SU-DHL-6 (cell line): Measurements from ENCODE around the gene ITPR2.

Experiments used
- H2AFZ ChIP-seq: fragments of 200-600 bp; sonication (generic); 2 replicates; pipeline ENCODE4 v1.6.1; 2014; ENCODE audit warnings: low read depth, mild to moderate bottlenecking, moderate library complexity, mixed read lengths, antibody characterized with exemption, low read length; ENCODE audit not compliant: severe bottlenecking
- H3F3A ChIP-seq: fragments of 200-600 bp; shearing (Covaris generic); 2 replicates; pipeline ENCODE4 v1.6.0; 2016; ENCODE audit warnings: antibody characterized with exemption, mild to moderate bottlenecking; ENCODE audit not compliant: insufficient read depth
- H3K27ac ChIP-seq: fragments of 200-600 bp; sonication (generic); 2 replicates; pipeline ENCODE4 v1.5.1; 2016; ENCODE audit warnings: low read depth, mild to moderate bottlenecking, low read length, moderate library complexity, mixed read lengths
- H3K27me3 ChIP-seq: fragments of 200-600 bp; sonication (generic), shearing (Covaris generic); 2 replicates; pipeline ENCODE4 v1.6.0; 2014; ENCODE audit warnings: mild to moderate bottlenecking, low read length
- H3K36me3 ChIP-seq: fragments of 200-600 bp; sonication (generic); 2 replicates; pipeline ENCODE4 v1.6.1; 2014; ENCODE audit warnings: mild to moderate bottlenecking, low read length, mixed read lengths
- H3K4me2 ChIP-seq: fragments of 300-600, 200-600 bp; shearing (Covaris generic), sonication (generic); 2 replicates; pipeline ENCODE4 v1.6.0; 2014; ENCODE audit warnings: low read length, low read depth, mild to moderate bottlenecking; ENCODE audit not compliant: poor library complexity, severe bottlenecking
- H3K4me3 ChIP-seq: fragments of 200-600 bp; sonication (generic); 2 replicates; pipeline ENCODE4 v1.5.1; 2014; ENCODE audit warnings: antibody characterized with exemption, low read length, mild to moderate bottlenecking, mixed read lengths; ENCODE audit not compliant: insufficient read depth, poor library complexity, severe bottlenecking
- H3K79me2 ChIP-seq: fragments of 200-600 bp; sonication (generic); 2 replicates; pipeline ENCODE4 v1.6.1; 2014; ENCODE audit warnings: mild to moderate bottlenecking, low read length, moderate library complexity; ENCODE audit not compliant: insufficient read depth
- H3K9ac ChIP-seq: fragments of 200-600 bp; sonication (generic); 2 replicates; pipeline ENCODE4 v1.7.0; 2014; ENCODE audit warnings: mild to moderate bottlenecking, low read length
- H3K9me2 ChIP-seq: fragments of 200-600 bp; sonication (generic); replicated peaks from 2 replicates; pipeline ENCODE4 v1.6.1; 2014; ENCODE audit warnings: low read length; ENCODE audit not compliant: insufficient read depth
- H3K9me3 ChIP-seq: fragments of 200-600 bp; sonication (generic); 2 replicates; pipeline ENCODE4 v1.6.1; 2014; ENCODE audit warnings: low read length, mixed read lengths; ENCODE audit not compliant: insufficient read depth
- H4K20me1 ChIP-seq: fragments of 200-600 bp; sonication (generic); 2 replicates; pipeline ENCODE4 v1.6.1; 2014; ENCODE audit warnings: low read depth, mild to moderate bottlenecking, antibody characterized with exemption, low read length, moderate library complexity, mixed read lengths
- EZH2phosphoT487 ChIP-seq: fragments of 200-600 bp; sonication (generic), shearing (Covaris generic); conservative IDR thresholded peaks from 2 replicates; pipeline ENCODE4 v1.6.1; 2018; ENCODE audit warnings: mild to moderate bottlenecking, antibody characterized with exemption, low read length, moderate library complexity, mixed read lengths
- TF ChIP-seq, protein P1 (sequence below): fragments of 200-600 bp; sonication (generic); IDR thresholded peaks from one replicate; pipeline ENCODE4 v1.5.1; 2017; ENCODE audit warnings: antibody characterized with exemption, mild to moderate bottlenecking, low read length, moderate library complexity; ENCODE audit not compliant: insufficient read depth, poor library complexity, severe bottlenecking

The ITPR2 gene

DNA sequence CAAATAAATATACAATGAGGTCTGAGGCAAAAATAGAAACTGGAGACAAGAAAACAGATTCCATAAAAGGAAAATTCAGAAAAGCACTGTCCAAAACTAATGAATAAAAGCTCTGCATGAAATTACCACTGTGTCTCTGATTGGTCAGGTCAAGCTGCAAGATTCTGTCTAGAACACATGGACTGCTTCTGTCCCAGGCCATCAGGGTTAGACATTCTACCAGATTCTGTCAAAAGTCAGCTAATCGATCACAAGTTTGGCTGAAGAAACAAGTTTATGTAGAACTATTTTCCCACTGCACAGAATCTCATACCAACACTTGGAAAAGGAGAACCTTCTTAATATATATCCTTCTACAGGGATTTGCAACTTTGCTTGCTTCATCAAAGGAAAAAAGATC lies 223.0 kb downstream of the ITPR2 start:
- Histone ChIP-seq H3K36me3 (no peaks in the 10 kb centered on the region), H3K27ac (no peak overlapping the region), H3K79me2 (no peaks in the 10 kb centered on the region), H4K20me1 (no peaks in the 10 kb centered on the region), H3F3A (no peaks in the 10 kb centered on the region), H2AFZ (no peak overlapping the region), H3K27me3 (no peaks in the 10 kb centered on the region), H3K9me3 (no peaks in the 10 kb centered on the region), H3K4me2 (no peak overlapping the region), H3K9me2 (no peaks in the 10 kb centered on the region), H3K9ac (no peak overlapping the region), H3K4me3 (no peak overlapping the region)
- TF ChIP-seq, protein P1, sequence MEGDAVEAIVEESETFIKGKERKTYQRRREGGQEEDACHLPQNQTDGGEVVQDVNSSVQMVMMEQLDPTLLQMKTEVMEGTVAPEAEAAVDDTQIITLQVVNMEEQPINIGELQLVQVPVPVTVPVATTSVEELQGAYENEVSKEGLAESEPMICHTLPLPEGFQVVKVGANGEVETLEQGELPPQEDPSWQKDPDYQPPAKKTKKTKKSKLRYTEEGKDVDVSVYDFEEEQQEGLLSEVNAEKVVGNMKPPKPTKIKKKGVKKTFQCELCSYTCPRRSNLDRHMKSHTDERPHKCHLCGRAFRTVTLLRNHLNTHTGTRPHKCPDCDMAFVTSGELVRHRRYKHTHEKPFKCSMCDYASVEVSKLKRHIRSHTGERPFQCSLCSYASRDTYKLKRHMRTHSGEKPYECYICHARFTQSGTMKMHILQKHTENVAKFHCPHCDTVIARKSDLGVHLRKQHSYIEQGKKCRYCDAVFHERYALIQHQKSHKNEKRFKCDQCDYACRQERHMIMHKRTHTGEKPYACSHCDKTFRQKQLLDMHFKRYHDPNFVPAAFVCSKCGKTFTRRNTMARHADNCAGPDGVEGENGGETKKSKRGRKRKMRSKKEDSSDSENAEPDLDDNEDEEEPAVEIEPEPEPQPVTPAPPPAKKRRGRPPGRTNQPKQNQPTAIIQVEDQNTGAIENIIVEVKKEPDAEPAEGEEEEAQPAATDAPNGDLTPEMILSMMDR: no peak
- TF ChIP-seq EZH2phosphoT487: no peak

DNA sequence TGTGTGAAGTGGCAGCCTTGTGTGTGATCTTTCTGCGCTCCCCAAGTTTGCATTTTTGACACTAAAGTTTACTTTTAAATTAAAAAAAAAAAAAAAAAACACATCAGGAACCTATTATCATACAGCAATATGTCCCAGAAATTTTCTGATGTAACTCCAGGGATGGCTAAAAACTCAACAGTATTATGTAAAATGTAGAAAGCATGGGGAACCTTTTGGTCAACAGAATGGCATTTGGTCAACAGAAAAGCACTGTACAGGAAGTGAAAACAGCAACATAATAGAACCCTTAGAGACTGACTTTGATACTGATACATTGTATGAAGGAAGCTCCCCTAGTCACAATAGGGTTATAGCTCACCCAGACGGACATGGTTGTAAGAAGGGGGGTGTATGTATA lies 224.3 kb downstream of the ITPR2 start:
- no peak overlapping the region for H2AFZ ChIP-seq
- no peaks in the 10 kb centered on the region for H3K9me3 ChIP-seq
- H3K36me3 ChIP-seq: no peaks in the 10 kb centered on the region
- H3F3A ChIP-seq: no peaks in the 10 kb centered on the region
- H3K4me3 ChIP-seq: no peak overlapping the region
- no peaks in the 10 kb centered on the region for H3K9me2 ChIP-seq
- no peak overlapping the region for H3K27ac ChIP-seq
- no peaks in the 10 kb centered on the region for H4K20me1 ChIP-seq
- no peaks in the 10 kb centered on the region for H3K27me3 ChIP-seq
- H3K79me2 ChIP-seq: no peaks in the 10 kb centered on the region
- no peak for TF ChIP-seq EZH2phosphoT487
- TF ChIP-seq, protein P1: no peak
- H3K4me2 ChIP-seq: no peak overlapping the region
- no peak overlapping the region for H3K9ac ChIP-seq

DNA sequence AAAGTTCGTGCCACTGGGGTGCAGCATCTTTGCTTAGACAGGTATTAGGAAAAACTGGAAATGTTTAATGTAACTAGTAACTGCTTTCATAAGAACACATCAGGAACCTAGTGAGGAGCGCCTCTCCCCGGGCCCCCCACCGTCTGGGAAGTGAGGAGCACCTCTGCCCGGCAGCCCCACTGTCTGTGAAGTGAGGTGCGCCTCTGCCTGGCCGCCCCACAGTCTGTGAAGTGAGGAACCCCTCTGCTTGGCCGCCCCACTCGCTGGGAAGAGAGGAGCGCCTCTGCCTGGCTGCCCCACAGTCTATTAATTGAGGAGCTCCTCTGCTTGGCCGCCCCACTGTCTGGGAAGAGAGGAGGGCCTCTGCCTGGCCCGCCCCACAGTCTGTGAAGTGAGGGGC lies 224.7 kb downstream of the ITPR2 start:
- Histone ChIP-seq H2AFZ (no peak overlapping the region), H3K4me3 (no peak overlapping the region), H3K9ac (no peak overlapping the region), H3K27ac (no peak overlapping the region), H3K9me3 (no peaks in the 10 kb centered on the region), H3K36me3 (no peaks in the 10 kb centered on the region), H3K4me2 (no peak overlapping the region), H3F3A (no peaks in the 10 kb centered on the region), H4K20me1 (no peaks in the 10 kb centered on the region), H3K27me3 (no peaks in the 10 kb centered on the region), H3K79me2 (no peaks in the 10 kb centered on the region), H3K9me2 (no peaks in the 10 kb centered on the region)
- TF ChIP-seq, protein P1: no peak
- TF ChIP-seq EZH2phosphoT487: no peak
